GM19328 (cell line): ENCODE data around the gene TUBA1C.
"Not testable (repeated sequence)": the region's sequence is repeated elsewhere in the genome, so short reads cannot be mapped to it uniquely, and the experiment has no call there.

Experiments
- ATAC-seq: cut with Tn5 transposase; IDR thresholded peaks from one replicate; pipeline ENCODE4 v1.9.1; 2021; ENCODE audit warnings: mild to moderate bottlenecking, moderate library complexity; ENCODE audit not compliant: unreplicated experiment

Gene TUBA1C

GRCh38 chr12:49282740-49283375 is 18.0 kb downstream of the TUBA1C start:
- not testable (repeated sequence) for ATAC-seq

DNA sequence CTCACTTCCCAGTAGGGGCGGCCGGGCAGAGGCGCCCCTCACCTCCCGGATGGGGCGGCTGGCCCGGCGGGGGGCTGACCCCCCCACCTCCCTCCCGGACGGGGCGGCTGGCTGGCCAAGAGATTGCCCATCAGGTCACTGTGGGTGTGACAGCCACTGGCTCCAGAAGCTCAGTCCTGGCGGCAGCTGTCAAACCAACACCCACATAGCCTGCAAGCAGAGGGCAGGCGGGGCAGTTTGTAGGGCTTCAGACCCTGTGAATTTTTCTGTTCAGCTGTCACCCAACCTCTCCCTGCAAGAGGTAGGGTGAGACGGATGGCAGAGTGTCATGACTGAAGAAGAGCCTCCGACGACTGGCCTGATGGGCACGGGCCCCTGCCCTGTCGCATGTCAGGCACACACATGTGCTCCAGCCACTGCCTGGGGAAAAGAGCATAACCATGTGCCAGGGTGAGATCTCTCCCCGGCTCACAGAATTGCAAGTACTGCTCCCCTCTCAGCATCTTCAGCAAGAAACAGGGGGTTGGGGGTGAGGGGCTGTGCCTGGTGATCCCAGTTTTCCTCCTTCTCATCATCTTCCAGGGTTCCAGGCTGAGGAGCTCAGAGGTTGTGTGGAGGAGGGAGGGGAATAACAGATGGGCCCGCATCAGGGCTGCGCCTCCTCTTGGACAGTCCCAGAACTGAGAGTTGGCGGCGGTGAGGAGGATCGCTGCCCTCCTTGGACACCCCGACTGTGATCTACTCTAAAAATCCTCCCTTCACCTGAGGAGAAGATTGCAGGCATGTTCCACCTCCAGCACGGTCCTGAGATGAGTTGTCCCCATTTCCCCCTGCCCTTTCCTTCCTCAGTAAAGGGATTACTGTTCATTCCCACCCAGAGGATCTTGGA is 18.9 kb downstream of the TUBA1C start:
- ATAC-seq = no peak

- ATAC-seq = no peak
Observed at GRCh38 chr12:49284672-49285071, 19.8 kb downstream of the TUBA1C start.

DNA sequence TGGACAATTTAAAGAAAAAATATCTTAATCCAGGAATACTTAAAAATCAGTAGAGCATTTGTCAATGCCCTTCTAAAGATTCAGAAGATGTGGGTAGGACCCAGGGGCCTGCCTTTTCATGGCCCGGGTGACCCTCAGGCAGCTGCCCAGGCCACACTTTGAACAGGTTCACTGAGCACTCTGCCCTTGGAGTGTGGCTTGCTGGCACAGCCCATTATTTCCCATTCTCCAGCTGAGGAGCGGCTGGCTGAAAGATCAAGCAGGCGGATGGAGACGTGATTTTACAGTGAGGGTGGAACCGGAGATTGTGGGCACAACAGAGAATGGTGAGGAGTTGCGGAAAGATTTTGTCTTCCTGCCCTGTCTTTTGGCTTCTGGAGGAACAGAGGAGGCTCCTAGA is 23.0 kb downstream of the TUBA1C start:
- ATAC-seq = no peak

- ATAC-seq = no peak
Observed at GRCh38 chr12:49288412-49288853, 23.6 kb downstream of the TUBA1C start.

DNA sequence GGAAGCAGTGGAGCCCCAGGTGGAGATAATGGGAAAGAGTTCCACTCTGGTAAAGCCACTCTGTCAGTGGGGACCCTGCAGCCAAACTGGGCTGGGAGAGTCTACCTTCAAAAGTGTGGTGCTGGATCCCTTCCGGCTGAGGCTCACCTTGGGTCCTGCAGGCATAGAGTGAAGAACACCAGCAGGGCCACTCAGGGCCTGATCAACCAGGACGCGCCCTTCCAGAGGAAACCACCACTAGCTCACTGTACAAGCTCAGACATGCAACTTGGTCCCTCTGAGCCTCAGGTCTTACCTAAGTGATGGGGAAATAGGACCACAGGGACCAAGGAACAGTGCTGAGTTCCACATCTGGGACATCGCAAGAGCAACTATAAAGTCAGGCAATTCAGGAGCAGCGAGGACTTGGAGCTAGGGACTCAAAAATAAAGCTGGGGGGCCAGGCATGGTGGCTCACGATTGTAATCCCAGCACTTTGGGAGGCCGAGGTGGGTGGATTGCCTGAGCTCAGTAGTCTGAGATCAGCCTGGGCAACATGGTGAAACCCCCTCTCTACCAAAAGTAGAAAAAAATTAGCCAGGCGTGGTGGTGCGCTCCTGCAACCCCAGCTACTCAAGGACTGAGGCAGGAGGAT is 24.2 kb downstream of the TUBA1C start:
- no peak for ATAC-seq

- no peak for ATAC-seq
Observed at GRCh38 chr12:49292729-49293055, 27.8 kb downstream of the TUBA1C start.

GRCh38 chr12:49293056-49293956 is 28.4 kb downstream of the TUBA1C start:
- no peak for ATAC-seq

DNA sequence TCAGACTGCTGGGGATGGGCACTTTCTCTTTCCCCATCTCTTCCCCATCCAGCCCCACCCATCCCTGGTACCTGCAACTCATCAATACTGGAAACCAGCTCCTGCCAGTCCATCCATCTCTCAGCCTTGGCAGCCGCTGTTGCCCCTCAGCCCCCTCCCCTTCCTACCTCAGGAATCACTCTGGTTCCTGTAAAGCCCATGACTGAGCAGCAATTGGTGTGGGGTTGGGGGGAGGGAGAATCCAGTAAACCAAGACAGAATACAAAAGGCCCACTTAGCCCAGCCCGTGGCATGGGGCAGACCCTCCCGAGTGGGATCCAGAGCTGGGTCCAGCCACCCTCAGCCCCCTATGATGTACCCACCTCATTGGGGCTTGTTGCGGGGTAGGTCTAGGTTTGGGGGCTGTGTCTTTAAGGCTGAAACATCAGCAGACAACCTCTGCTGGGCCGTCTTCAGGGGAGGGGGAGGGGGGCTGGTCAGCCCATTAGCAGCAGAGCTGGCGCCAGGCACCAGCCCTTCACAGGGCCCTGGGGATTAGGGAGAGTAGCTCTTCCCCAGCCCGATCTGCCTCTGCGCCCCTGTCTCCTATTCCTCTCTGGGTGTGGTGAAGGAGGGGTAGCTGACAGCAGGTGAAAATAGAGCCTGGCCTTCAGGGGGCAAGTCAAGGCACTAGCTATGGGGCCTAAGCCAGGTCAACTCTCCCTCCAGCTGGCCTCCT is 29.4 kb downstream of the TUBA1C start:
- no peak for ATAC-seq

DNA sequence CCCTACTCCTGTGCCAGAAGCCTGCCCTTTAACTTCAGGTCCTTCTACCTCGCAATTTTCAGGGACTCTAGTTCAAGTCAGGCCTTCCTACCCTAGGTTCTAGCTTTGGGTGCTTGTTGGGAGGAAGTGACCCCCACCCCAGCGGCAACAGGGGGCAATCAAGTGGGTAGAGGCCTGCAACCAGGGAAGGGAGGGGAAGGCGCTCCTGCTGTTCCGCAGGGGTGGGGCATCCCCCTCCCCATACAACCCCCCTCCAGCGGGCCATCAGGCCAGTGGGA is 29.9 kb downstream of the TUBA1C start:
- no peak for ATAC-seq

GRCh38 chr12:49295082-49295936 is 30.4 kb downstream of the TUBA1C start, which contains the start of gene PRPH:
Gene PRPH (plus strand): TSS chr12:49295147. CDS start chr12:49295201, 54 bp downstream.
- ATAC-seq = no peak

DNA sequence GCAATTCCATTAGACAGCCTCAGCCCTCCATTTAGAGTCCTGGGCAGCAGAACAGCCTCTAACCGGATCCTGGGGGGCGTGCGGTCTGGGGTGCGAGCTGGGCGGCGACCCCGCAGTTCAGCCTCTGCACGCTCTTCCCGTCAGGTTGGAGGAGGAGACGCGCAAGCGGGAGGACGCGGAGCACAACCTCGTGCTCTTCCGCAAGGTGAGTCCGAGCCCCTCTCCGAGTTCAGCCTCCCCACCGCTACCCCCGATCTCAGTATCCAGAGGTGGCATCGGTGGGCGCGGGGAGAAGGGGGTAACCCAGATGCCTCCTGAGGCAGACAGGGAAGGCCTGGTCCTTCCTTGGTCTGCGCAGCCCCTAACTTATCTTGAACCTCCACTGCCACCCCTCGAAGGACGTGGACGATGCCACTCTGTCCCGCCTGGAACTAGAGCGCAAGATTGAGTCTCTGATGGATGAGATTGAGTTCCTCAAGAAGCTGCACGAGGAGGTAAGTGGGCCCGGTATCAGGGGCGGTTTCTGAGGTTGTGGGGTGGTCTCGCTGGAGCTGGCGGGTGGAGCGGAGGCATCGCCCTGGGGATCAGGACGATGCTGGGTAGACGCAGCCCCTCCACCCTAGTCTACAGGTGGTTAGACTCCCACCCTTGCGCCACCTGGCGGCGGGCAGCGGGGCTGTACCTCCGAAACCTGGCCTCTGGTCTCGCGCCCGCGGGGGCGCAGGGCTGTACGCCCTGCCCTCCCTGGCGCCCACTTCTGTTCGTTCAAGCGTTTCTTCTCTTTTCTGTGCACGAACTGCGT is 31.4 kb downstream of the TUBA1C start:
- no peak for ATAC-seq

GRCh38 chr12:49296836-49297694 is 32.2 kb downstream of the TUBA1C start:
- ATAC-seq = no peak

- no peak for ATAC-seq
Observed at GRCh38 chr12:49297695-49298060, 32.8 kb downstream of the TUBA1C start.

DNA sequence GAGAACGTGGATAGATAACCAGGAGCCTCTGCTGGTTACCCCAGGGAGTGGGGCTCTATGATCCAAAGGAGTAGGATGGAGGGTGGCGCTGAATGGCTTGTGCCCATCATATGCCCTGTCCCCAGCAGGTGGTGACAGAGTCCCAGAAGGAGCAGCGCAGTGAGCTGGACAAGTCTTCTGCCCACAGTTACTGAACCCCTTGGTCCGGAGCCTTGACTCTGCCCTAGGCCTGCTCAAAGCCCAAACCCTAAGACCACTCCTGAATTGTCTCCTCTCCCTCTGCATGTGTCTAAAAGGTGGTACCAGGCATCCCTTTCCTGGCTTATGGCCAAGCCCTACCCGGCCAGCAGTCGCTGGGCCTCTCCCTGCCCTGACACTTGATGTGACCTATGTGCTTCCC is 33.3 kb downstream of the TUBA1C start:
- no peak for ATAC-seq

DNA sequence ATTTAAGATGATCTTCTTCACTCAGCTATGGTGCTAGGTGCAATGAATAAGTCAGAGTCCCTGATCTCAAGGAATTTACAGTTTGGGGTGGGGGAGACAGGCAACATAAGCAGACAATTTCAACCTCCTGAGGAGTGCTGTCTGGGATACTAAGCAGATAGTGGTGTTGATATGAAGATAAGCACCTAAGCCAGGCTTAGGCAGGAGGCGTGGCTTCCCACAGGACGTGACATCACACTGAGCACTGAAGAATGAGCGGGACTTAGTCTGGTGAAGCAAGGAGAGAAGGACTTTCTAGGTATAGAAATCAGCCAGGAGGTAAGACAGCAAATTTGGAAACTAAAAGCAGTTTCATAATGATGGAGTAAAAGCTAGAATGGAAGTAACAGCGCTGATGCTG is 36.9 kb downstream of the TUBA1C start:
- ATAC-seq = no peak

DNA sequence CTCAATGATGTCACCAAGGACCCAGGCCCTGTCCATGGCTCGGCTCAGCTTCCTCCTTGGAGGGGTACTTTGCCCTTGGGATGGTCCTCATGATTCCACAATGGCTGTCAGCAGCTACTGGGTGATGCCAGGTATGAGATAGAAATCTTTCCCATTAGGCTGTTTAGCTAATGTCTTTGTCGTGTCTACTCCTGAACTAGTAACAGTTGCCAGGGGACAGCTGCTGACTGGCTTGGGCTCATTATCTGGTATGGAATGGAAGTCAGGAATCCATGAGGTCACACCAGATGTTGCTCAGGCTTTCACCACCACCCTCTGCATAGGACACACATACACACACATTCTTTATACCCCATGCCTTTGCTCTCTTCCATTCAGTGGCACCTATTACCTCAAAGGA is 39.3 kb downstream of the TUBA1C start:
- ATAC-seq = no peak
